Neural cell (in vitro differentiated cells): ENCODE measurements around the gene ASNS. TPM values are rescaled to one million over a fixed set of nuclear protein-coding genes. Genes with fewer than 3 reads are reported as not detected.

ENCODE experiments used
- H2AFZ ChIP-seq: fragments of 200-600, 300-800 bp; sonication (generic), shearing (Covaris generic); 2 replicates; pipeline ENCODE4 v1.6.0; 2014; ENCODE audit warnings: low read depth, mild to moderate bottlenecking, antibody characterized with exemption, low read length, moderate library complexity
- H3F3A ChIP-seq: fragments of 200-600 bp; shearing (Covaris generic); 2 replicates; pipeline ENCODE4 v1.6.1; 2016; ENCODE audit warnings: mild to moderate bottlenecking, moderate library complexity, mixed read lengths, antibody characterized with exemption, low read length; ENCODE audit not compliant: insufficient read depth, poor library complexity, severe bottlenecking
- H3K27ac ChIP-seq: fragments of 200-600, 300-800 bp; sonication (generic), shearing (Covaris generic); 2 replicates; pipeline ENCODE4 v1.5.1; 2014; ENCODE audit warnings: mild to moderate bottlenecking, low read length, moderate library complexity
- H3K27me3 ChIP-seq: fragments of 300-800, 200-600 bp; sonication (generic), shearing (Covaris generic); 2 replicates; pipeline ENCODE4 v1.6.0; 2014; ENCODE audit warnings: mild to moderate bottlenecking, low read depth, low read length, moderate library complexity; ENCODE audit not compliant: insufficient read depth
- H3K36me3 ChIP-seq: fragments of 300-800, 200-600 bp; sonication (generic), shearing (Covaris generic); 2 replicates; pipeline ENCODE4 v1.5.1; 2014; ENCODE audit warnings: mild to moderate bottlenecking, antibody characterized with exemption, low read length, moderate library complexity; ENCODE audit not compliant: insufficient read depth
- H3K4me2 ChIP-seq: fragments of 300-800, 200-600 bp; sonication (generic), shearing (Covaris generic); 2 replicates; pipeline ENCODE4 v1.6.0; 2014; ENCODE audit warnings: mild to moderate bottlenecking, low read length
- H3K4me3 ChIP-seq: fragments of 300-800, 200-600 bp; sonication (generic), shearing (Covaris generic); 2 replicates; pipeline ENCODE4 v1.5.1; 2014; ENCODE audit warnings: mild to moderate bottlenecking, low read length, moderate library complexity
- H3K79me2 ChIP-seq: fragments of 200-600 bp; shearing (Covaris generic); replicated peaks from 2 replicates; pipeline ENCODE4 v1.6.0; 2014; ENCODE audit warnings: mild to moderate bottlenecking, low read length, moderate library complexity; ENCODE audit not compliant: insufficient read depth
- H3K9ac ChIP-seq: fragments of 300-800, 200-600 bp; sonication (generic), shearing (Covaris generic); 2 replicates; pipeline ENCODE4 v1.6.1; 2016; ENCODE audit warnings: mild to moderate bottlenecking, low read length, mixed read lengths
- H3K9me2 ChIP-seq: fragments of 200-600 bp; shearing (Covaris generic); 2 replicates; pipeline ENCODE4 v1.6.1; 2016; ENCODE audit warnings: mild to moderate bottlenecking, low read length, mixed read lengths; ENCODE audit not compliant: insufficient read depth
- H3K9me3 ChIP-seq: fragments of 200-600, 300-800 bp; sonication (generic), shearing (Covaris generic); 2 replicates; pipeline ENCODE4 v1.6.1; 2016; ENCODE audit warnings: mild to moderate bottlenecking, mixed run types, low read length, moderate library complexity, mixed read lengths
- H4K20me1 ChIP-seq: fragments of 200-600 bp; shearing (Covaris generic); 2 replicates; pipeline ENCODE4 v1.6.1; 2016; ENCODE audit warnings: mild to moderate bottlenecking, mixed run types; ENCODE audit not compliant: insufficient read depth
- CTCF ChIP-seq: fragments of 450-650 bp; IDR thresholded peaks from 2 replicates; pipeline ENCODE4 v1.5.1; 2014; ENCODE audit warnings: antibody characterized with exemption, mild to moderate bottlenecking, moderate library complexity; ENCODE audit not compliant: poor library complexity, severe bottlenecking
- EP300 ChIP-seq: fragments of 450-650 bp; conservative IDR thresholded peaks from 2 replicates; pipeline ENCODE4 v1.6.1; 2014; ENCODE audit warnings: antibody characterized with exemption, mild to moderate bottlenecking, moderate library complexity; ENCODE audit not compliant: poor library complexity, severe bottlenecking
- EZH2 ChIP-seq: fragments of 200-600, 300-800 bp; shearing (Covaris generic), sonication (generic); IDR thresholded peaks from 2 replicates; pipeline ENCODE4 v1.6.1; 2014; ENCODE audit warnings: antibody characterized with exemption, low read length, borderline replicate concordance, mild to moderate bottlenecking; ENCODE audit not compliant: insufficient read depth, poor library complexity, severe bottlenecking
- MXI1 ChIP-seq: fragments of 450-650 bp; conservative IDR thresholded peaks from 2 replicates; pipeline ENCODE4 v1.6.1; 2014; ENCODE audit warnings: antibody characterized with exemption, mild to moderate bottlenecking; ENCODE audit not compliant: poor library complexity, severe bottlenecking
- POLR2AphosphoS5 ChIP-seq: IDR thresholded peaks from 2 replicates; pipeline ENCODE4 v1.6.1; 2012
- RAD21 ChIP-seq: fragments of 450-650 bp; conservative IDR thresholded peaks from 2 replicates; pipeline ENCODE4 v1.6.1; 2014; ENCODE audit warnings: antibody characterized with exemption, mild to moderate bottlenecking, moderate library complexity
- REST ChIP-seq: IDR thresholded peaks from 2 replicates; pipeline ENCODE4 v1.6.1; 2012; ENCODE audit warnings: borderline replicate concordance
- SMC3 ChIP-seq: fragments of 450-650 bp; conservative IDR thresholded peaks from 2 replicates; pipeline ENCODE4 v1.6.1; 2014; ENCODE audit warnings: antibody characterized with exemption, mild to moderate bottlenecking, moderate library complexity; ENCODE audit not compliant: poor library complexity
- TAF1 ChIP-seq: IDR thresholded peaks from 2 replicates; pipeline ENCODE4 v1.6.1; 2012; ENCODE audit warnings: low read depth
- polyA plus RNA-seq: library from polyadenylated mRNA; depleted of rRNA; stranded (reverse); fragments of >200 nt; gene quantifications from 2 replicates; pipeline ENCODE4 v1.2.3, GENCODE V29; 2014

The ASNS gene
- polyA plus RNA-seq, 1 donor from 2014 or later, result 176 TPM

GRCh38 chr7:97858221-97858620 lies 14.0 kb downstream of the ASNS start:
- no peaks in the 10 kb centered on the region for H3K79me2 ChIP-seq
- H3K27ac ChIP-seq, result no peak overlapping the region
- no peak overlapping the region for H3K9ac ChIP-seq
- no peaks in the 10 kb centered on the region for H4K20me1 ChIP-seq
- peaks cover 26% of the 10 kb centered on the region for H3K36me3 ChIP-seq
- no peak overlapping the region for H3K4me3 ChIP-seq
- no peaks in the 10 kb centered on the region for H3F3A ChIP-seq
- no peak for TF ChIP-seq MXI1
- TF ChIP-seq POLR2AphosphoS5, result no peak
- TF ChIP-seq TAF1, result no peak
- TF ChIP-seq EZH2, result no peak
- no peak for TF ChIP-seq SMC3
- no peak for TF ChIP-seq REST
- no peak for TF ChIP-seq CTCF
- no peak for TF ChIP-seq RAD21
- TF ChIP-seq EP300, result no peak
- H3K27me3 ChIP-seq, result no peaks in the 10 kb centered on the region
- H3K9me3 ChIP-seq, result no peaks in the 10 kb centered on the region
- no peaks in the 10 kb centered on the region for H3K9me2 ChIP-seq
- H2AFZ ChIP-seq, result no peak overlapping the region
- no peak overlapping the region for H3K4me2 ChIP-seq

GRCh38 chr7:97857544-97857943 lies 14.7 kb downstream of the ASNS start:
- Histone ChIP-seq H3K79me2 (no peaks in the 10 kb centered on the region), H2AFZ (no peak overlapping the region), H3F3A (no peaks in the 10 kb centered on the region), H3K9ac (no peak overlapping the region), H3K9me2 (no peaks in the 10 kb centered on the region), H3K27me3 (no peaks in the 10 kb centered on the region), H3K36me3 (peaks cover 26% of the 10 kb centered on the region), H3K4me2 (no peak overlapping the region), H3K4me3 (no peak overlapping the region), H4K20me1 (no peaks in the 10 kb centered on the region), H3K27ac (no peak overlapping the region), H3K9me3 (no peaks in the 10 kb centered on the region)
- TF ChIP-seq REST, result no peak
- no peak for TF ChIP-seq MXI1
